ENCODE measurements around the gene OR2G2.

OR2G2 gene

DNA sequence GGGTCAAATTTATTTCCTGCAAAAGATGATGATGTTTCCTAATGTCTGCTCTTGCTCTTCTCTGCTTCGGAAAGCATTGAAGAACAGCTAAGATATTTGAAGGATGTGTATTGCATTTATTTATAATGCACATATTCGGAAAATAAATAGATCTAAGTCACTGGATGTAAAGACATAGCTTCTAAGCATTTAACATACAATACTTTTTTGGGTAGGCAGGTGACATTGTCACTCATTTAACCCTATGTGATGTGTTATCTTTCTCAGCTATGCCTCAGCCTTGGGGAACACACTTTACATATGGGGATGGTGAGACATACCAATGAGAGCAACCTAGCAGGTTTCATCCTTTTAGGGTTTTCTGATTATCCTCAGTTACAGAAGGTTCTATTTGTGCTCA, at the start of gene OR2G2:
TSS of gene OR2G2 (plus strand) at position 301 of the 400 bp plus-strand sequence. CDS start at position 301, 0 bp downstream.
- no peak for DNase-seq

GRCh38 chr1:247538561-247538960, 49.6 kb upstream of the OR2G2 start:
- DNase-seq = no peak

- DNase-seq = no peak
Observed at GRCh38 chr1:247539215-247539614, 48.9 kb upstream of the OR2G2 start.

DNA sequence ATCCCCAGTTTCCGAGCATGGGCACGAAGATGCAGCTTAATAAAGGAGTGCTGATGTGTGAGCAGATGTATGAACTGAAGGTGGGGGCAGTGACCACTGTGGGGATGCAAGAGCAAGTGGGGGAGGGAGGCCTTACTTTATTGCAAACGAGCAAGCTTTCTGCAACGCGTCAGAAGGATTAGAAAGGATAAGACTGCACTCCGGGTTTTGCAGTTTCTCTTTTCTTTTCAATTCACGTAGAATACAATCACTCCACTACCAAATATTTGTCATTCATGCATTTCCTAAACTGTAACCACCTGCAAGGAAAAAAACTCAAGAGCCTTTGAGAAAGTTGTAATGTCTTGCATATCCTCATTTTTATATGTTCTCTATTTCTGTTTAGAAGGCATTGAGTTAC, 47.6 kb upstream of the OR2G2 start:
- DNase-seq = no peak

DNA sequence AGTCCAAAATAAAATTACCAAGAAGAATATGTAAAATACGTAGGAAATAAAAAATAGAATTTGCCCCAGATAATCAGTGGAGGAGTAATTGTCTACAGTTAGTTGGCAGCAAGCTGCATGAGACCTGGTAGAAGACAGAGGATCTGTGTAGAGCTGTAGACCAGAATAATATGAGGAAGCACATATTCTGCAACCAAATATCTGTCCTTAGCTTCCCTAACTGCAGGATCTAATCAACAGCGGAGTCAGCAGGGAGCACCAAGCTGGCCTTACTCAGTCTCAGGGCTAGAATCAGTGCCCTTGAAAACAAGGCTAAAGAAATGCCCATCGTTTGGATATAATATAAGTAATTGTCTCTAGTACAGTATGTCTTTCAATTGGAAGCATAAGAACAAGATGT, 45.3 kb upstream of the OR2G2 start:
- DNase-seq = no peak

- DNase-seq = no peak
Observed at GRCh38 chr1:247548092-247548491, 40.1 kb upstream of the OR2G2 start.

- no peak for DNase-seq
Observed at GRCh38 chr1:247548769-247549182, 39.4 kb upstream of the OR2G2 start, which contains the start of gene GCSAML. GCSAML (plus strand) TSS chr1:247549134; CDS start chr1:247549192, 58 bp downstream.

DNA sequence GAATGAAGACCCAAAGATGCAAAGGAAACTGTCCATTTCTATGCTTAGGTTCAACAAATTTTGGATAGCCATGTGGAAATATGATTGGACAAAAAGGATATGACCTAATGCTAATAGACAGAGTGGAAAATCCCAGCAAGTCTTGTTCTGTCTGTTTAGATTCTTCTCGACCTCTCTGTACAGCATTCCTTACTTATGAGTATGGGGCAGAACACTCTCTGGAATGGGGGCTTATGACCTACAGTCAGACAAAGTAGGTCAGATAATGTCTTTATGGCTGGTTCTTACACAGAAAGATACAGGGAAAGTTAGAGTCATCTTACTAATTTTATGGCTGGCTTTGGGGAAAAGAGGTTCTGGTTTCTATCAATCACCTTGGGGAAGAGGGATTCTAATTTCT, 36.4 kb upstream of the OR2G2 start:
- DNase-seq = no peak

GRCh38 chr1:247552231-247552630, 35.9 kb upstream of the OR2G2 start:
- DNase-seq = no peak

DNA sequence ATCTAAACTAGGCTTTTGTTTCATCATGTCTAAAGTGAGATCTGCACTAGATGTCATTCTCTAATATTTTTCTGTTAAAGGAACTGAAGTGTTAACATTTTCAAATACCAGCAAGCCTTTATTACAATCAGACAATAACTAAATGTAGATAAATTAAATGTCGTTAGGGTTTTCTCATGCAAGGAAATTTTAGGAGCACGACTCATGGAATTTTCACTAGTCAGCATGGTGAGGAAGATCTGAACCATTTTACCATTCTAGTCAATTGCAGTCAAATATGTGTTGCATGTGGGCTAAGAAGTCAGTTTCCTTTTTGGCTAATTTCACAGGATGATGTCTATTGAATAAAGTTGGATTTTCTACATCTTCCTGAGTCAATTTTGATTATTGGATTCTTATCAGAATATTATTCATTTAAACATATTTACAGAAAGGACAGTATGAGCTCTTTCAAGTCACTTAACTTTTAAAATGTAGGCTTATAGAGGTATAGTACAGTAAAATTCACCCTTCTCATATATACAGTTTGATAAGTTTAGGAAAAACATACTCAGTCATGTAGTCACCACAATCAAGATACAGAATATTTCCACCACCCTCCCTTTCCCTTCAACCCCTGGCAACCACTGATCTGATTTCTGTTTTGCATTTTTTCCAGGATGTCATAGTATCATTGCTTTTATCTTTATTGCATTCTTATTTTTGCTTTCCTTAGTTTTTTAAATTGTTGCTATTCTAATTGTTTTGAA, 30.1 kb upstream of the OR2G2 start:
- DNase-seq = no peak

GRCh38 chr1:247561711-247562110, 26.4 kb upstream of the OR2G2 start:
- no peak for DNase-seq

GRCh38 chr1:247562198-247562597, 26.0 kb upstream of the OR2G2 start:
- no peak for DNase-seq

DNA sequence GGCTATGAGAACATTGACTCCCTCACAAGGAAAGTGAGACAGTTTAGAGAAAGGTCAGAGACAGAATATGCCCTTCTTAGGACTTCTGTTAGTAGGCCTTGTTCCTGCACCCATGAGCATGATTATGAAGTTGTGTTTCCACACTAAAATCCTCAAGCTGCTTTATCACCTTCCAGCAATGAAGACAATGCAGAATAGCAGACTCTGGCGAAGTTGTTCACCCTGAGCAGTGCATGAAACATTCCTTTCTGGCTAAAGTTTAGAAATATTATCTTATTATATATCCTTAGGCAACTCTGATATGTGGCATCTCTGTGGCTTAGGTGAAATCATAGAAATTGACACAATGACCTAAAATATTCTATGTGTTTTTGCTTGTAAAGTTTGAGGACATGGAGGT, 13.9 kb upstream of the OR2G2 start:
- no peak for DNase-seq

- no peak for DNase-seq
Observed at GRCh38 chr1:247574664-247575063, 13.5 kb upstream of the OR2G2 start.

GRCh38 chr1:247576514-247576913, 11.6 kb upstream of the OR2G2 start:
- peak in 1 of 2 donors; percentile 21 for DNase-seq

DNA sequence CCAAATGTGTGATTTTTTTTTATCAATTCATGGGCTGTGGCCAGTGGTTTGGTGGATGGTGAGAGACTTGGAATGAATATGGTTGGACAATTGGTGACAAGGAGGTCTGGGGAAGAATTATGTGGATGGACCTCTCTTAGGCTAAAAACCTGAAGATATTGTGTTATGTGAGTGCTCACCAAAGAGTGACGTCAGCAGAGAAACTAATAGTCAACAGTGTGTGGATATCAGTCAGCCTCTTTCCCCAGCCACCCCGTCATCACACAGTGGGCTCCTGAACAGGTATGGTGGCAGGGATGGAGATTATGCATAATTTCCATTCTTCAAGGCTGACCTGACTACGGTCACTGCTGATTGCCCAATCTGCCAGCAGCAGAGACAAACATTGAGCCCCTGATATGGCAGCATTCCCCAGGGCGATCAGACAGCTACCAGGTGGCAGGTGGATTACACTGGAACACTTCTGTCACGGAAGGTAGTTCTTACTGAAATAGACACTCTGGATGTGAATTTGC, 9.2 kb upstream of the OR2G2 start:
- DNase-seq = no peak

DNA sequence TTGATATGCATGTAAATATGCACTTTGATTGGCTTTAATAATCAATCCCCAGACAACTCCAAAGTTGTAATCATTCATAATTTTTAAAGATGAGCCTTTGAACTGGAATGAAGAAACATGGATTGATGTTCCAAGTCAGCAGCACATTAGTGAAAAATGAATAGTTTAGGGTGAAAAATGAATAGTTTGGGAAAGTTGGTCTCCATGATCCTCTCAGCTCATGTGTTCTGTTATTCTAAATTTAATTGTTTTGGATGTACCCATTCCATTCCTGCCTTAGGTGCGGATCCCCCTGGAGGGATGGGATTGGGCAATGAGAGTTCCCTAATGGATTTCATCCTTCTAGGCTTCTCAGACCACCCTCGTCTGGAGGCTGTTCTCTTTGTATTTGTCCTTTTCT, 17.1 kb downstream of the OR2G2 start, which contains the start of gene OR2G3:
TSS of gene OR2G3 (plus strand) at position 301 of the 400 bp plus-strand sequence. CDS start at position 301, 0 bp downstream.
- no peak for DNase-seq

DNA sequence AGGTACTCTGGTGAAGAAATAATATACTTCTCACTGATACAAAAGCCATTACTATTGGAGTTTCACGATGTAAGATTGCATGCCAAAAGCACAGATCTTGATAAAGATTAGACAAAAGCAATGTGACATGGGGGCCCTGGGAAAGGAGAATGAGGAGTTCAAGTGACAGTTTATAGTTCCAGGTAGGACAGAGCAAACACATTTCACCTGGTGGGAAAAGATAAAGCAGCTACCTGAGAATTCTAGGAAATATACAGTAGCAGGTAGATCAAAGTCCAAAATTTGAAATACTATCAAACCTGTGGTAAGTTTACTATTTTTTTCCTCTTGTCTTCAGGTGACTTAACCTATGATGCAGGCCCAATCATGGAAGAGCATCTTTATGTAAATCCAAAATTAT, 25.2 kb downstream of the OR2G2 start:
- no peak for DNase-seq

DNA sequence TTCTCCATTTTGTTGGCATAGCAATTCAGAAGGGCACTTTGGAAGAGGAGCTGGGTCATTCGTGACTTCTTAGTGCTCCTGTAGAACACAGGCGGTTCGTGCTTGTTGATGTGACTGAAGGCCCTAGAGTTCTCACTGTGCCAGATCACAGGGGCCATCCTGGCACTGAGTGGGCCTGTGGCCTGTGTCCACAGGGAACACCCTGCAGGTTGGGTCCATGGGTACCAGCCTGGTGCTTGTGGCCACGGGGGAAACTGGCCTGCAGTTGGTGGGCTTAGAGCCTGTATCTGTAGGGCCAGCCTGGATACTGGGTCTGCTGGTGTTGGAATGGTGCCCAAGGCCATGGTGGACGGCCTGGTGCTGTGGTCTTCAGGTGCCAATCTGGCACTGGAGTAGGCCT, 26.5 kb downstream of the OR2G2 start:
- no peak for DNase-seq

DNA sequence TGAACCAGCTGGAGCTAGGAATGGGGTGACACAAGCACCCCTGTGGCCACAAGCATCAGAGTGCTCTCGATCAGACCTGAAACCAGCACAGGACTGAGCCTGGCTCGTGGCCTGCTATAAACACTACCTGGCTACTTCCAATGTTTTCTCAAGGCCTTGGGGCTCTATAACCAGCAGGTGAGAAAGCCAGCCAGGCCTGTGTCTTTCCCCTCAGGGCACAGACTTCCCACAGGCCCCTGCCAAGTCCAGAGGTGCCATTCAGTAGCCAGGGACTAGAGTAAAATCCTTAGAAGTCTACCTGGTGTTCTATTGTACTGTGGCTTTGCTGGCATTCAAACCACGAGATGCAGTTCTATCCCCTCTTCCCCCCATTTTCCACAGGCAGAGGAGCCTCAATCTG, 39.8 kb downstream of the OR2G2 start:
- no peak for DNase-seq

GRCh38 chr1:247638011-247638410, 49.9 kb downstream of the OR2G2 start:
- no peak for DNase-seq

DNA sequence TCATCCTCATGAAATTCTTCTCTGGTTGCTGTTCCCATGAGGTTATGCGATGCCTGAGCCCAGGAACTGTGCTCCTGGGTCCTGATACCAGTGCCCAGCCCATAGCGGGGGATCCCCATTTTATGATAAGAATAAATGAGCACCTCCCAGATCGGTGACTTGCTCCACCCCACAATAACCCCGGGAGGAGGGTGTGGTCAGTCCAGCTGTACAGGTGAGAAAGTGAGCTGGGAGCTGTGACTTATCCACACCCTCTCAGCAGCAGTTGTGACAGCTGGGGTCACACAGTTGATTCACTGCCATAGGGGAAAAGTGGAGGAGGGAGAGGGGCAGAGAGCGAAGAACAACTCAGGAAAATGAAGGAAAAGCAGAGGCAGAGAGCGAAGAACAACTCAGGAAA, 50.6 kb downstream of the OR2G2 start:
- DNase-seq = no peak
